GM23338 (cell line): ENCODE results near the gene STK32C.

Source experiments
- CREB1 ChIP-seq: fragments of 250-450 bp; sonication (Bioruptor Pico); IDR thresholded peaks from 2 replicates; pipeline ENCODE4 v1.5.0; 2020; ENCODE audit warnings: low read depth, mild to moderate bottlenecking, moderate library complexity
- CTCF ChIP-seq, 2 experiments: fragments of 200-600 bp in 1 of 2; sonication (generic) in 1 of 2; conservative IDR thresholded peaks; 2 replicates each; pipeline versions ENCODE4 v1.5.1 to v1.6.1; 2016 to 2017; ENCODE audit warnings: antibody characterized with exemption in 2 of 2, low read depth in 2 of 2, mild to moderate bottlenecking in 2 of 2, moderate library complexity in 1 of 2
- ETS1 ChIP-seq: IDR thresholded peaks from 2 replicates; pipeline ENCODE4 v1.6.1; 2016; ENCODE audit warnings: antibody characterized with exemption
- EZH2 ChIP-seq: fragments of 200-600 bp; sonication (generic); IDR thresholded peaks from one replicate; pipeline ENCODE4 v1.8.0; 2017; ENCODE audit warnings: antibody characterized with exemption, mild to moderate bottlenecking, low read depth; ENCODE audit not compliant: unreplicated experiment
- EZH2phosphoT487 ChIP-seq: fragments of 200-600 bp; sonication (generic); IDR thresholded peaks from one replicate; pipeline ENCODE4 v1.8.1; 2018; ENCODE audit warnings: antibody characterized with exemption; ENCODE audit not compliant: unreplicated experiment
- JUNB ChIP-seq: IDR thresholded peaks from one replicate; pipeline ENCODE4 v1.6.1; 2016; ENCODE audit warnings: antibody characterized with exemption; ENCODE audit not compliant: unreplicated experiment
- POLR2AphosphoS5 ChIP-seq: IDR thresholded peaks from 2 replicates; pipeline ENCODE4 v1.6.1; 2016; ENCODE audit warnings: antibody characterized with exemption, low read depth
- REST ChIP-seq: IDR thresholded peaks from one replicate; pipeline ENCODE4 v1.6.1; 2018; ENCODE audit warnings: antibody characterized with exemption; ENCODE audit not compliant: unreplicated experiment
- STAT1 ChIP-seq: IDR thresholded peaks from one replicate; pipeline ENCODE4 v1.6.1; 2016; ENCODE audit warnings: antibody characterized with exemption; ENCODE audit not compliant: unreplicated experiment
- ZNF331 ChIP-seq: fragments of 250-450 bp; sonication (Bioruptor Pico); IDR thresholded peaks from 2 replicates; pipeline ENCODE4 v1.5.0; 2020; ENCODE audit warnings: low read depth, mild to moderate bottlenecking, moderate library complexity

GRCh38 chr10:132350946-132351345, 43.2 kb upstream of the STK32C start:
- TF ChIP-seq CTCF (conservative IDR thresholded peaks at IDR 0.05; ENCODE audit: low read depth in 2 of 2) (no peak), EZH2phosphoT487 (no peak), EZH2 (no peak), ZNF331 (CRISPR knock-in tag) (no peak), REST (no peak), CREB1 (no peak), STAT1 (no peak), JUNB (no peak), POLR2AphosphoS5 (no peak), ETS1 (no peak)
